ENCODE measurements around the gene FGF3.

DNA sequence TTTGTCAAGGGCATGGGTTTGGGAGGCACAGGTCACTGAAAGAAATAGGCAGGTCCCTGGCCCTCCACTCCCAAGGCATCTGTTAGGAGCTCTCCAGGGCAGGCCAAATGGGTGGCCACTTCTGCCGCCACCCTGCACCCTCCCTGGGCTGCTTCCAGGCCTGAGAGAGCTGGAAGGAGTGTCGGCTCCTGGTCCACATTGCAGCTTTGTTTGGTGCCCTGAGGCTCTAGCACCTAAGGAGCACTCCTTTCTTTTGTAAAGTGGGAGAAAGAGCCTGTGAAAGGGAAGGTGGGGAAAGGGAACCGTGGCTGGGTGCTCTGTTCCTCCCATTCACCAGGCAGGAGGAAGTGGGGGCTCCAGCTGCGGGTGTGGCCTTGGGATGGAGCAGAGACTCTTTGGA is 31.8 kb downstream of the FGF3 start:
- TF ChIP-seq, protein P1, sequence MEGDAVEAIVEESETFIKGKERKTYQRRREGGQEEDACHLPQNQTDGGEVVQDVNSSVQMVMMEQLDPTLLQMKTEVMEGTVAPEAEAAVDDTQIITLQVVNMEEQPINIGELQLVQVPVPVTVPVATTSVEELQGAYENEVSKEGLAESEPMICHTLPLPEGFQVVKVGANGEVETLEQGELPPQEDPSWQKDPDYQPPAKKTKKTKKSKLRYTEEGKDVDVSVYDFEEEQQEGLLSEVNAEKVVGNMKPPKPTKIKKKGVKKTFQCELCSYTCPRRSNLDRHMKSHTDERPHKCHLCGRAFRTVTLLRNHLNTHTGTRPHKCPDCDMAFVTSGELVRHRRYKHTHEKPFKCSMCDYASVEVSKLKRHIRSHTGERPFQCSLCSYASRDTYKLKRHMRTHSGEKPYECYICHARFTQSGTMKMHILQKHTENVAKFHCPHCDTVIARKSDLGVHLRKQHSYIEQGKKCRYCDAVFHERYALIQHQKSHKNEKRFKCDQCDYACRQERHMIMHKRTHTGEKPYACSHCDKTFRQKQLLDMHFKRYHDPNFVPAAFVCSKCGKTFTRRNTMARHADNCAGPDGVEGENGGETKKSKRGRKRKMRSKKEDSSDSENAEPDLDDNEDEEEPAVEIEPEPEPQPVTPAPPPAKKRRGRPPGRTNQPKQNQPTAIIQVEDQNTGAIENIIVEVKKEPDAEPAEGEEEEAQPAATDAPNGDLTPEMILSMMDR (IDR thresholded peaks at IDR 0.05): no peak
- TF ChIP-seq POLR2A (IDR thresholded peaks at IDR 0.05; ENCODE audit: low read depth) (no peak), POLR2AphosphoS5 (IDR thresholded peaks at IDR 0.05) (no peak), EP300 (IDR thresholded peaks at IDR 0.05) (no peak)

All from esophagus muscularis mucosa (tissue), 4 donors.